Renal cortical epithelial cell (primary cell): ENCODE results near the gene PLAGL2. TPM values are rescaled to one million over a fixed set of nuclear protein-coding genes. Genes with fewer than 3 reads are reported as not detected.
"Not testable (repeated sequence)": the region's sequence is repeated elsewhere in the genome, so short reads cannot be mapped to it uniquely, and the experiment has no call there.

ENCODE experiments used
- DNase-seq: peaks from one replicate; pipeline ENCODE4 v3.0.0-alpha.2; 2011; ENCODE audit warnings: low read depth
- total RNA-seq: library from RNA; depleted of rRNA; stranded (reverse); fragments of >200 nt; gene quantifications from 2 replicates; pipeline ENCODE4 v1.2.3, GENCODE V29; 2014

Gene PLAGL2
- total RNA-seq, 1 donor from 2014 or later, result 4.3 TPM

DNA sequence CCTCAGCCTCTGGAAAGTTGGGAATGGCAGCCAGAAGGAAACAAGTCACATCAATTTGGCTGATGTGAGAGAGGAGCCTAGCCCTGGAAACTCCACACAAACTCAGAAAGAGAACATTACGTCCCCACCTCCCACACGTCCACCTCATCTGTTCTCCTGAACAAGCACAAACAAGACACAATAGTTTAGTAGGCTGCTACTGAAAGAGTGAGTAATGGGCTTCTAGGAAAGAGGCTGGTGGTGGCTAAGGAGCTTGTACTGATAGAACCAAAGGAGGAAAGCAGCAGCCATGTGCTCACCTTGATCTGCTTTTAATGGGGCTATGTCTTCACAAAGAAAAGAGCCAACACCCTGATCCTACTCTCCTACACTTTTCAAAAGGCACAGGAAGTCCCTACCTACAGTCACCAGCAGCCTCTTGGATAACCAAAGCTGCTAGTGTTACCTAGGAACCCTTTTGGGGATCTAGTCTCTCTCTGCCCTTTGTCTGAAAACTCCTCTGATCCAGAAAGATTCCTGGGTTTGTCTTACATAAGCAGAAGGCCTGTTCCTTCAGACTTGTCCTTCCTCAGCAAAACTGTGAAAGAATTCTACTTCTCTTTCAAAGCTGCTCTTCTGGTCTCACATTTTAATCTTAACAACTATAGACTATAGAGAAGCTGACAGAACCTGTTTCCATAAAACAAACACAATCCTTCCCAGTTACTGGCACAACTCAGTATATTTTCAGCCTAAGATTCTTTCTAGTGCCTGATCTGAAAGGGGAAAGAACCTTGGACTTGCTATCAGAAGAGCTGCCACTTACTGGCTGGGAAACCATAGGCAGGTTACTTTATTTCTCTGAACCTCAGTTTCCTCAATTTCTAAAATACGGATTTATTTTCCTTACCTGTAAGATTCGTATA lies 3.1 kb downstream of the PLAGL2 start:
- DNase-seq, result peak; percentile 70

DNA sequence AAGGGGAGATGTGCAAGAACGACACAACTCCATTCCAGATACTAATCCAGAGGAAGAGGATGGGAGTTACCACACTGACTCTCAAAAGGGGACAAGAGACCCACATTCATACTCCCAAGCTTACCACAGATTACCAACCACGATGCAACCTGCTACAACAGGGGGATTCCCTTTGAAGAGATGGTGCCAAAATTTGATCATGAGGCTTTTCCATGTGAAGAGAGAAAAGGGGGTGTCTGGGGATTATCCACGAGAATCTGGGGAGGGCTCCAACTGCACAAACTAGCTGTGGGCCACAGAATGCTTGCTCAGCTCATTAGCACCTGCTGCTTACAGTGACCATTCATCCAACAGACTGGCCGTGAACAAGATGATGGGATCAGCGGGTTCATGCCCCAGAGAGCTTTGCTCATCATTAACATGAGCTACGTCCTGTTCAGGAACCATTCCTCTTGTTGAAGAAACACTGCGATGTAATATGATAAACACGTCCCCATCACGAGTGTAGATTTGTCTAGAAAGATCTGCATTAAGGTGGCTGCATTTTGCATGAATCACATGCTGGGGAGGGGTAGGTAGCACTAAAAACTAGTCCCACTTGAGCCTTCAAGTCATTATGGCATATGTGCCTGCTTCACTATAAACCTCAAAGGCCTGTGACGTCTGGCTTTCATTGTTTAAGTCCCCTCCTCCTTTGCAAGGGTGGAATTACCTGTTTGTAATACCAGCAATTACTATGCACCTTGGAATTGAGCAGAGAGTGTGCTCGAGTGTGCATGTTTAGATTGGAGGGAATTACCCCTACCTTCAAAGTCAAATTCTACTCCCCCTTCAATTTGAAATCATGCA lies 4.0 kb downstream of the PLAGL2 start:
- peak; percentile 41 for DNase-seq

DNA sequence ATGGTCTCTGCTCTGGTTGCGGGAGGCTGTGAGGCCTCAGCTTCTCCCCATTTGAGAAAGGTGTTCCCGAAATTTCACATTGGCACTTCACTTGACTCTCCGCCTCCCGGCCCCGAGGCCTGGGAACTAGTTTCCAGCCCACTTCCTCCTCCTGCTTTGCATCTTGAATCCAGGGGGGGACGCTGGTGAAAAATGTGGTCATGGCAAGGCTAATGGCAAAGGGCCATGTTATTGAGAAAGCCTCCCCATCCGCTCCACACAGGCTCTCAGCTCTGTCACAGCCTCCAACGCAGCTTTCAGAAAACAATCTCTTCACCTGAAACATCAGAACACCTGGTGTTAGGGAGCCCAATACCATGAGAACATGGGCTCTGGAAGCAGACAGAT lies 5.6 kb downstream of the PLAGL2 start:
- no peak for DNase-seq

DNA sequence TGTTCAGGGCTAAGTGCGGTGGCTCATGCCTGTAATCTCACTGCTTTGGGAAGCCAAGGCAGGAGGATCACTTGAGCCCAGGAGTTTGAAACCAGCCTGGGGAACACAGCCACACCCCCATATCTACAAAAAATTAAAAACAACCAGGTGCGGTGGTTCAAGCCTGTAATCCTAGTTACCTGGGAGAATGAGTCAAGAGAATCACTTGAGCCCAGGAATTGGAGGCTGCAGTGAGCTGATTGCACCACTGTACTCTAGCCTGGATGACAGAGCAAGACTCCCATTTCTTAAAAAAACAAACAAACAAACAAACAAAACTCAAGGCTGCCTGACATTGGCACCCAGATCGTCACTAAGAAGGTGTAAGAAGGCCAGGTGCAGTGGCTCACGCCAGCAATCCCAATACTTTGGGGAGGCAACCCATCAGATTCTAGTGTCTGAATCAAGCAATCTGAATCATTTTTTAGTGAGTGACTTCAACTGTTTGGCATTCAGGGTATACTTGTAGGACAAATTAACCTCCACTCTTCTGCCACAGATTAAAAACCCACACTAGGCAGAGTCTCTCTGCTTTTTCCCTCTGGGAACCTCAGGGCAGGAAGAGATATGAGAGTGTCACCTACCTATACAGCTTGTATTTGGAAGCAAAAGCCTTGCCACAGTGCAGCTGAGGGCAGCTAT lies 6.1 kb downstream of the PLAGL2 start:
- no peak for DNase-seq

DNA sequence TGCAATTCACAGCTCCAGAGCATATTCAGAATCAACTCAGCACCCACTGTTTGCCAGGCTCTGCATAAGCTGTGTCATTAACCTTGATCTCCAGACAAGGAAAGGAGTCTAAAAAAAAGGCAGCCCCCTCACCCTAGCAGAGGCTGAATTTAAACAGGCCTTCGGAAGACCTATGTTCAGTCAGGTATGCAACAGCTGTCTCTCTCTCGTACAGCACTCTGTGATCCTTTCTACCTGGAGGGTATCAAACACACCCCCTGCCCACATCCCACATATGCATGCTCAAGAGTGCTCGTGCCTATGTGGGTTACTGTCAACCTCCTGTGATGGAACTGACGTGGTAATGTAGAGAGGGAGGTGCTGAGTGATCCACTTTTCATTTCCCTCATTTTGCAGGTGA lies 8.5 kb downstream of the PLAGL2 start:
- no peak for DNase-seq

DNA sequence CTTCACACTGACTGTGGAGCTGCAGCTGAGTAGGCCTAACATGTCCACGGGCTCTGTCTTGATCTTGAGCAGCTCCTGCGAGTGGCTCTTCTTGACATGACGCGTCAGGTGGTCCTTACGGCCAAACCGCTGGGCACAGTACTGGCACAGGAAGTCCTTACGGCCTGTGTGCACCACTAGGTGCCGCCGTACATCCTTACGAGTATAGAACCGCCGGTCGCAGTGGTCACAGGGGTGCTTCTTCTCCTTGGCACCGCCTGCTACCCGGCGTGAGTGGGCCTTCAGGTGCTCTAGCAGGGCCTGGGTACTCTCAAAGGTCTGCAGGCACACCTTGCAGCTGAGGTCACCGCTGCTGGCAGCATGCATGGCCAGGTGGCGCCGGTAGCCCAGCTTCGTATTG lies 10.4 kb downstream of the PLAGL2 start:
- DNase-seq, result not testable (repeated sequence)

DNA sequence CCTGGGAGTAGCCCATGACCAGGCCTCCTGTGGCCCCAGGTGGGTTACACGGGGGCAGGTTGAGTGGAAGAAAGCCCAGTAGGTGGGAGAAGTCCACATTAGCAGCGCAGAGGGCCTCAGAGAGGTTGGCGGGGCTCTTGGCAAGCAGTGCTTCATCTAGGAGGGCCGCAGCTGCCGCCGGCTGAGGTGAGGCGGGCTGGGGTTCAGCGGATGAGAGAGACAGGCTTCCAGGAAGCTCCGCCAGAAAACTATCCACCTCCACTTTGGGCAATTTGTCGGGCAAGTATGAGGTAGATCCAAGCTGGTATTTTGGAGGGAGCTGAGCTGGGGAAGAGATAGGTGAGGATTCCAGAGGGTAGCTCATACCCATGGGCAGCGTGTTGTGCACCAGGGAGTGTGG lies 10.9 kb downstream of the PLAGL2 start:
- DNase-seq, result not testable (repeated sequence)

DNA sequence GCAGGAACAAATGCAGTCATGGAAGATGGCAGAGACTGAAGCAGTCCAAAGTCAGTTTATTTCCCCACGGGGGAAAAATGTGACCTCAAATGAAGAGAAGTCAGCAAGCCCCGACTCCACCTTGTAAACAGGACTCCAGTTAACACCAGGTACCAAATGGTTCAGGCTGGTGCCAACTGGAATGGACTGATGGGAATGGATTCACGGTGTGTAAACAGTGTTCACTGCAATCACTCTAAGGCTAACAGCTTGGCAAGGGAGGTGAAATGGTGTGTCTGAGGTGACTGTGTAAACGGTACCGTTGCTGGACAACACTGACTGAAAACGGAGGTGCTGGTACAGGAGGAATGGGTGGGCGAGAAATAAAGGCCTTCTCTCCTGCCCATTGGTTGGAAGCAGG lies 12.0 kb downstream of the PLAGL2 start:
- peak; percentile 24 for DNase-seq

DNA sequence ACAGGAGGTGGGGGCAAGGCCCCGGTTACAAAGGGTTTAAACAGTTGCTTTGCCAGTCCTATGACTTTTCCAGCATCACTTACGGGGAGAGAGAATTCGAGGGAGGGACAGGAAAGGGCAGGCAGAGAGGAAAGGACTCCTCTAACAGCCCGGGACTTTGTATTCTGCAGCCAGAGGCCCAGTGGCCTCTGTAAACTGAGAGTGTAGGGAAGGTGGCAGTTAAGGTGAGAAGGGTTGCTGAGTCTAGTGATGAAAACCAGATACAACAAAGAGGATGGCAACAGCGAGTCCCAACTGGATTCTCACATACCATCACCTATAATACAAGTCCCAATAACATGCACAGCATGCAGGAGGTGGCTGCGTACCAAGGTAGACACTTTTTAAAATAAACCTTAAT lies 13.5 kb downstream of the PLAGL2 start:
- no peak for DNase-seq

DNA sequence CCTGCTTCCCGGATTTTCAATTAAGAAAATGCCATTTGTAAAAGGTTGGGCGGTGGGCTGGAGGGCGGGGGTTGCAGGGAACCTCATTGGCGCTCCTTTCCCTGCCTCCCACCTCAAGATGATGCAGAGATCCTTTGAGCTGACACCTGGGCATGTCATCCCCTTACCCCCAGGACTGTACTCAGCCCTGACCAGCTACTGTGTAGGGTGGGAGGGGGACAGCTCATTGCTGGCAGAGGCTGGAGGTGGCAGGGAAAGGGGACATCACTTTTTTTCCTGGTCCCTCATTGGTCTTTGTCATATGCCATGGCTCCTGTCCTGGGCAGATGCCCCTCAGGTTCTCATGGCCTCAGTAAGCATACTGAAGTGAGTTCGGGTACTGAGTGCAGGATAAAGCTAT lies 14.2 kb downstream of the PLAGL2 start:
- DNase-seq, result not testable (repeated sequence)

DNA sequence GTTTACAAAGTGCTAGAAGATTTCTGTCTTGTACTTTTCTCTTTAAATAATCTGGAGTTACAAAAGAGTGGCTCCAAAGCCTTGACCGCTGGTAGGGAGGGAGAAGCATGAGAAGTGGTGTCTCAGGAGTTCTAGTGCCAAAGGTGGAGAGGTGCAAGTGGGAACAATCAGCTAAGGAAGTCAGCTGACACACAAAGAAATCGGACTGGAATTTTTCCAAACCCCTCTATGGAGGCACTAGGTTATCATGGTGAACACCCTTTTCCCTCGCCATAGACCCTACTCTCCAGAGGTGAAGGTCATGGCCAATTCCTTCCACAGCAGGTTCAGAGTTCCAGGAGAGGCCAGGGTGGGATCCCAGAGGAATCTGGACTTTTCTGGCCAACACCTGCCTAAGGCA lies 14.8 kb downstream of the PLAGL2 start:
- DNase-seq, result no peak

DNA sequence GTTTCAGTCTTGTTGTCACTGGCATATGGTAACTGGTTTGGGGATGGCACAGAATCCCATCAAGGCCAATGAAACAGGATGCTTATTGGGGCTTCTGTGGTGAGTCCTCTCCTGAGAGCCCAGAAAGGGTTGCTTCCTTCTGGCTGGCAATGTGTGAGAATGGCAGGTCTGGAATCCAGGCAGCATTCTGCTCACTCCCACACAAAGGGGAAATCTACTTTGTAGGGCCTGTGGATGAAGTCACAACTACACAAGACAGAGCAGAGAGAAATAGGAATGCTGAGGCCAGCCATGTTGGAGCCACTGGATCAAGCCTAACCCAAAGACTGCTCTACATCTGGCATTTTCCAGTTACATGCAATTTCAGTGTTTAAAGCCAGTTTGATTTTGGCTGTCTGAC lies 15.7 kb downstream of the PLAGL2 start:
- DNase-seq, result no peak

DNA sequence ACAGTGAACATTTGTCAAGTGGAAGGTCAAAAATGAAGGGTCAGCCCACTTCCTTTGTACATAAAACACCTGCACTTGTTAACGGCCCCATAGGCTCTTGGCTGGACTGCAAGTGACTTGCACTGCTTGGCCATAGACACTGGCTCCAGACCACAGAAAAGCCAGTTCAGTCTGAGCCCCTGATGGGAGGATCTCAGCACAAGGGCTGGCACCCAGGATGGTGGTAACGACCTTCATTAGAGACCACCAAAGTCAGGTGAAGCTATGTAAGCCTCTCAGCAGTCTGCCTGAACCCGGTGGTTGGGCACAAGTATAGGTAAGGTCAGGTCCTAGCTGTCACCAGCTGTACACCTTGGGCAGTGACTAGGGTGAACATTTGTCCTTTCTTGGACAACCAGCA lies 16.1 kb downstream of the PLAGL2 start:
- no peak for DNase-seq

DNA sequence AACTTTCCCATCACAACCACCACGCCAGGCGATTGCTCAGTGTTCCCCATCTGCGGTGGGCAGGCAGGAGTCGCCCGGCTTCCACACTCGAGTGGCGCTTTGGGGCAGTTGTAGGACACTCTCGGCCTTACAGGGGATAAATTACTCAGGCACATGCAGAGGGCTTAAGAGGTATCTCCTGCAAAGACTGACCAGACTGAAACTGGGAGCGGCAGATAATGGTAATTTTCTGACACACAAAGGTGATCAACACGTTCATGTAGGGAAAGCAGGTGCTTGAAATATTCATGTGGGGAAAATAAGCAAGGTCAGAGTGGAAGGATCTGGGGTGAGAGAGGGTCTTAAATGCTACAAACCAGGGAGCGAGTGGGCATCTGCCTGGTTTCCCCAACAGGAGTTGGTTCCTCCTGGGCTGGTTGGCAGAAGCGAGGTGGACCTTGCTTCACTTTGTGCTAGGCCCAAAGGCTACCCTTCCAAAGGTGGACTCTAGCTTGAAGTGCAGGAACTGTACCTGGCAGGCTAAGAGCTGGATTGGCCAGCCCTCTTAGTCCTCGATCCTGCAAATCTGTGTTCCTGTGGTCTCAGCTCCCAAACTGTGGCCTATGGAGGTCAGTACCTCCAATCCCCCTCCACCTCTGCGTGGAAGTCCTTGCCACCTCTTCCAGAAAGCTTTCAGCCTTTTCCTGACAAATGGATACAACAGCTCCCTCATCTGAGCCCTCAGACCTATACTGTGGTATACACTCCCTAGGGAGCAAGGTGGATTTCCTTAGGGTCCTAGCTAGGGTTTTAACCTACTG lies 16.7 kb downstream of the PLAGL2 start:
- no peak for DNase-seq

DNA sequence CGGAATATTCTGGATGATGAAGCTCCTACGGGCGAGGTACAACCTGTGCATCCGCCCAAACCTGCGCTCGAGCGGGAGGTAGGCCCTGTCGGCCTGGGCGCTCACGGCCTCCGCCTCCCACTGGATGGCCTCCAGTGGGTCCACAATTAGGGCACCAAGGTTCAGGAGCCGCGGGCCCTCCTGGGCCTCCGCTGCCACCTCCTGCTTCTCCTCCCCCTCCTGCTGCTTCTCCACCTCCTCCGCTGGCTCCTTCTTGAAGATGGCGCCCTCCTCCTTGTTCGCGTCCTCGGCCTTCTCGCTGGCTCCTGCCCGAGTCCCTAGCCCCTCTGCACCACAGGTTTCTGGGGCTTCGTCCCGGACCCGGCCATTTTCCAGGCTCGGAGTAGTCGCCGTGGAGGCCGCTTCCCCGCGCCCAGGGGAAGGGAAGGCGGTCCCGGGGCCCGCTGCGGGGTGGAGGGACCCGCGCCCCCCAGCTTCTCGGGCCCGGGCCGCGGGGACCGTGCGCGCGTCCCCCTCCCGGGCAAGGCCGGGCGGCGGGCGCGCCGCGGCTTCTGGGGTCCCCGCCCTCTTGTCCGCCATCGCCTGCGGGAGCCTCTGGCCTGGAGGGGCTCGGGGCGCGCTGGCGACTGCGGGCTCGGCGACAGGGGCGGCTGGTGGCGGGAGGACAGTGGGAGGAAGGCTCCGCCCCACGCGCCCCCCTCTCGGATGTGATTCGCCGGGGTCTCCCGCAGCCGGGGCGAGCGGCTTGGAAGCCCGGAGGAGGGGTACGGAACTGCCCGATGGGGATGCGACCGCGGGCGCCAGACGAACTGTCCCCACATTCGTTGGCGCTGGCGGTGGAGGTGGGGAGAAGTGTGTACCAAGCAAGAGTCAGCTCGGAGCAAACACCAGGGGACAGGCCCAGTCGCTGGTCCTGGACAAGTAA lies 17.6 kb downstream of the PLAGL2 start:
- peak; percentile 12 for DNase-seq

DNA sequence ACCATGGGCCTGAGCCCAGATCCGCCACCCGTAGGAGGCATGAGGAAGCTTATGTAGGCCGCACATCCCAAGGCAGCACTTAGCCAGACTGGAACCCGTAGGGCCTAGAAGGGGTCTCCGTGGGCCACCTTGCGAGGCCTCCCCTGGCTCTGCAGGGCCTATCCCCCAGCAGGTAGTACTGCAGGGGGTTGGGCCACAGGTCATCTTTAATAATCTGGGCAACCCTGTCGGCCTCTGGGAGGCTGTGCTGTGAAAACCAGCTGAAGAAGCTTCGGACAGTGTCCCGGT lies 18.5 kb downstream of the PLAGL2 start:
- DNase-seq, result no peak

DNA sequence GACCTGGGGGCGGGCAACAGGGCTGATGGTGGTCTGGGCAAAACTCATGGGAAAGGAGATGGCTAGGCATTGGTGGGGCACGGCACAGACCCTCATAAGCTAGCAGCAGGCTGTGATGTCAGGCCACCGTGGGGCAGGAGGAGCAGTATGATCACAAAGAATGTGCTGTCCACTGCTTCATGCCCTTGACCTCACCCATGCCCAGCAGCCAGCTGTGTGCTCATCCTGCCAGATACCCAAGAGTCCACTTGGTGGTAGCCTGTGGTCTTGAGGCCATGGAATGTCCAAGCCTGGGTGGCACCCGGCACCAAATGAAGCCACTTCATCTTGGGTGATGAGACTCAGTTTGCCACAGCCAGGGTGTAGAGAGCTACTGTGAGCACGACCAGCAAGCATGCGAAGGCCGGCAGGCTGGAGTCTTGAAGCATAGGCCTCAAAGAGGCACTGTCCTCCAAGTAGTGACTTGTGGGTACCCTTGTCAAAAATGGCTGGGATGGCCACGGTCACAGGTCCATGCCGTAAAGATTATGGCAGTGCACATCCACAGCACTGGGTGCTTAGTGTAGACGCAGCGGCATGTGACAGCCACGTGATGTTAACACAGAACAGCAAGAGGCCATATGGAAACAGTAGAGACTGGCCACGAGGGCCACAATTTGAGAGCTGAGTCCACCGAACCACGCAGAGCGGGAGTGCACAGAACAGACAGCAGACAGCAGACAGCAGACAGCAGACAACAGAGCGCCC lies 19.0 kb downstream of the PLAGL2 start:
- DNase-seq, result no peak

DNA sequence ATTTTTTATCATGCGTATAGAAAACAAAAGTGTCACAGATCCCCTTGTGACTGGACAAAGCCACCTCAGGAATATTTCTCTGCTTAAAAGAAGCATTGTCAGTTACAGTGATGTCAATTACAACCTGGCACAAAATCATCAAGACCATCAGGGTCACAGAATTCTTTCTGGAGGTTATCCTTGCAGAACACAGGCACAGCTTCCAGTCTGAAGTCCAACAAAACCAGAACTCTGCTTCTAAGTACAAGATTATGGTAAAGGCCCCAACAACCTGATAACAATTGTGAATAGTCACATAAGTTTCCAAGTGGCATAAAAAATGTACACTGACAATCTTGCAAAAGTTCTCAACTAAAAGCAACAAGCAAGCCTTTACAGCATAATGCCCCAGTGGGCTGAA lies 21.0 kb downstream of the PLAGL2 start:
- DNase-seq, result no peak

DNA sequence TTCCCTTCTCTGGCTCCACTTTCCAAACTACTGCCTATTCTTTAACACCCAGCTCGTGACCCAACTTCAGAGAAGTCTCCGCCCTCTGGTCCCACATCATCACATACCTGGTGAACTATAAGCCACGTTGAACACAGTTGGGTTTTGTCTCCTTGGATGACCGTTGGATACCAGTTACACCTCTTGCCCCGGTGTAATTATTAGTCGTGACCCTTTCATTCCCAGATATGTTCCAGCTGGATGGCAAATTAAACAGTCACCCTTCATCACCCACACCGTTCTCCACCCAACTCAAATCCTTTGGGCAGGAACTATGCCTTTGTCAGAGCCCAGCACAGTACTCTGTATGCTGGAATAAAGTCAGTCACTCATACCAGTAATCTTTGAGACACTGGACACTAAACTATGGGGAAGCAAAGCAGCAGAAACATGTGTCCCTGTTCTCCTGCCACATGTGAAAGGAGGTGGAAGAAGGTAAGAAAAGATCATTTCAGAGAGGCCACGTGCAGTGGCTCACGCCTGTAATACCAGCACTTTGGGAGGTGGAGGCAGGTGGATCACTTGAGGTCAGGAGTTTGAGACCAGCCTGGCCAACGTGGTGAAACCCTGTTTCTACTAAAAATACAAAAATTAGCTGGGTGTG lies 22.5 kb downstream of the PLAGL2 start:
- peak; percentile 37 for DNase-seq
